Activated T-cell treated with anti-CD3 and anti-CD28 coated beads for 48 hours (primary cell): ENCODE data around the gene PIAS3.
"Not testable (repeated sequence)": the region's sequence is repeated elsewhere in the genome, so short reads cannot be mapped to it uniquely, and the experiment has no call there.

Source experiments
- DNase-seq: peaks from one replicate; pipeline ENCODE4 v3.0.0-alpha.2; 2020; ENCODE audit warnings: low read depth

The PIAS3 gene

GRCh38 chr1:145823565-145824498, 35.0 kb downstream of the PIAS3 start, which contains the start of the genes POLR3C and RNF115:
Gene POLR3C, plus strand, starts transcription at chr1:145824200. Its CDS starts 1,577 bp downstream, at chr1:145825777.
Gene RNF115, minus strand, starts transcription at chr1:145824095. Its CDS starts 222 bp downstream, at chr1:145823873.
- DNase-seq: peak; percentile 80

- DNase-seq: not testable (repeated sequence)
Observed at GRCh38 chr1:145822779-145823331, 36.0 kb downstream of the PIAS3 start.

DNA sequence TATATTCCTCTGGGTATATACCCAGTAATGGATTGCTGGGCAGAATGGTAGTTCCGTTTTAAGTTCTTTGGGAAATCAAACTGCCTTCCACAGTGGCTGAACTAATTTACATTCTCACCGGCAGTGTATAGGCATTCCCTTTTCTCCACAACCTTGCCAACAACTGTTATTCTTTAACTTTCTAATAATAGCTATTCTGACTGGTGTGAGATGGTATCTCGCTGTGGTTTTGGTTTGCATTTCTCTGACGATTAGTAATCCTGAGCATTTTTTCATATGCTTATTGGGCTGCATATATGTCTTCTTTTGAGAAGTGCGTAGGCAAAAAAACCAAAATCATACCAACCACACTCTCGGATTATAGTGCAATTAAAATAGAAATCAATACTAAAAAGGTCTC, 40.8 kb downstream of the PIAS3 start:
- DNase-seq: not testable (repeated sequence)

- DNase-seq: not testable (repeated sequence)
Observed at GRCh38 chr1:145812977-145813810, 45.7 kb downstream of the PIAS3 start.

- DNase-seq: no peak
Observed at GRCh38 chr1:145806844-145807243, 52.0 kb downstream of the PIAS3 start.

DNA sequence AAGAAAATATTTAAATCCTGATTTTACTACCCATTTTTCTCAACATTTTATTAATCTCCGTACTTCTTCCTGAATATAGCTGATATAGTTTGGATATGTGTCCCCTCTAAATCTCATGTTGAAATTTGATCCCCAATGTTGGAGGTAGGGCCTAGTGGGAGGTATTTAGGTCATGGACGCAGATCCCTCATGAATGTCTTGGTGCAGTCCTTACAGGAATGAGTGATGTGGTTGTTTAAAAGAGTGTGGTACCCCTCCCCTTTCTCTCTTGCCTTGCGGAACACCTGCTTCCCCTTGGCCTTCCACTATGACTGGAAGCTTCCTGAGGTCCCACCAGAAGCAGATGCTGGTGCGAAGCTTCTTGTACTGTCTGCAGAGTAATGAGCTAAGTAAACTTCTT, 52.5 kb downstream of the PIAS3 start:
- DNase-seq: no peak

- DNase-seq: no peak
Observed at GRCh38 chr1:145805057-145805456, 53.8 kb downstream of the PIAS3 start.

- DNase-seq: no peak
Observed at GRCh38 chr1:145804235-145805045, 54.4 kb downstream of the PIAS3 start.

DNA sequence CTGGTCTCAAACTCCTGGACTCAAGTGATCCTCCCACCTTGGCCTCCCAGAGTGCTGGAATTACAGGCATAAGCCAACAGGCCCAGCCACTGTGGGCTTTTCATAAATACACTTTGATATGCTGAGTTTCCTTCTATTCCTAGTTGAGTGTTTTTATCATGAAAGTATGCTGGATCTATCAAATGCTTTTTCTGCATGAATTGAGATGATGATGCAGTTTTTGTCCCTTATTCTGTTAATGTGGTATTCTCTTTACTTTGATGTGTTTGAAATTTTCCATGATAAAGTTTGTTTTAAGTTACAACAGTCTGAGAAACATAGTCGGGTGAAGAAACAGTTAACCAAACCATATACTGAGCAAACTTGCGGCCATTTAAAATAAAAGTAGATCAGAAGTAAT, 59.1 kb downstream of the PIAS3 start:
- DNase-seq: no peak
